Hair follicular keratinocyte (primary cell): Measurements from ENCODE around the gene LAMC3. TPM values are rescaled to one million over a fixed set of nuclear protein-coding genes. Genes with fewer than 3 reads are reported as not detected.

Experiments used
- total RNA-seq: library from RNA; depleted of rRNA; stranded (reverse); fragments of >200 nt; gene quantifications from 2 replicates; pipeline ENCODE4 v1.2.3, GENCODE V29; 2015

LAMC3 gene
- 0.08 and 1.8 TPM in 2 replicates for total RNA-seq

DNA sequence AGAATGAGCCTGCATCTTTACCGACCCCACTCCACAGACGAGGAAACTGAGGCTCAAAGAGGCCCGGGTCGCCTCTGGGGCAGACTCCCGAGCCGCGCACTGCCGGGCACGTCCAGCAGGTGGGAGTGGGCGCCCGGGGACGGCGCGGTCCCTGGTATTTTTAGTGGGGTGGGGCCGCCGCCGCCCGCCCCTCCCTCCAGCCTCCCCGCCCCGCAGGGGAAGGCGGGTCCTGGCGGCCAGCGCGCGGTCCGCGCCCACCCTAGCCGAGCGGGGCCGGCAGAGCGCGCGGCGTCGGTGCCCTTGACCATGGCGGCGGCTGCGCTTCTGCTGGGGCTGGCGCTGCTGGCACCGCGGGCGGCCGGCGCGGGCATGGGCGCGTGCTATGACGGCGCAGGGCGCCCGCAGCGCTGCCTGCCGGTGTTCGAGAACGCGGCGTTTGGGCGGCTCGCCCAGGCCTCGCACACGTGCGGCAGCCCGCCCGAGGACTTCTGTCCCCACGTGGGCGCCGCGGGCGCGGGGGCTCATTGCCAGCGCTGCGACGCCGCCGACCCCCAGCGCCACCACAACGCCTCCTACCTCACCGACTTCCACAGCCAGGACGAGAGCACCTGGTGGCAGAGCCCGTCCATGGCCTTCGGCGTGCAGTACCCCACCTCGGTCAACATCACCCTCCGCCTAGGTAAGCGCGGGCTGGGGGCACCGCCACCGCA lies at the start of gene LAMC3:
TSS of gene LAMC3 (plus strand) at position 266 of the 710 bp plus-strand sequence. CDS start at position 307, 41 bp downstream.

GRCh38 chr9:131096269-131097125 lies 87.5 kb downstream of the LAMC3 start, which contains the start of gene AIF1L:
TSS of gene AIF1L (plus strand) at chr9:131096531. CDS start at chr9:131096630, 99 bp downstream.

DNA sequence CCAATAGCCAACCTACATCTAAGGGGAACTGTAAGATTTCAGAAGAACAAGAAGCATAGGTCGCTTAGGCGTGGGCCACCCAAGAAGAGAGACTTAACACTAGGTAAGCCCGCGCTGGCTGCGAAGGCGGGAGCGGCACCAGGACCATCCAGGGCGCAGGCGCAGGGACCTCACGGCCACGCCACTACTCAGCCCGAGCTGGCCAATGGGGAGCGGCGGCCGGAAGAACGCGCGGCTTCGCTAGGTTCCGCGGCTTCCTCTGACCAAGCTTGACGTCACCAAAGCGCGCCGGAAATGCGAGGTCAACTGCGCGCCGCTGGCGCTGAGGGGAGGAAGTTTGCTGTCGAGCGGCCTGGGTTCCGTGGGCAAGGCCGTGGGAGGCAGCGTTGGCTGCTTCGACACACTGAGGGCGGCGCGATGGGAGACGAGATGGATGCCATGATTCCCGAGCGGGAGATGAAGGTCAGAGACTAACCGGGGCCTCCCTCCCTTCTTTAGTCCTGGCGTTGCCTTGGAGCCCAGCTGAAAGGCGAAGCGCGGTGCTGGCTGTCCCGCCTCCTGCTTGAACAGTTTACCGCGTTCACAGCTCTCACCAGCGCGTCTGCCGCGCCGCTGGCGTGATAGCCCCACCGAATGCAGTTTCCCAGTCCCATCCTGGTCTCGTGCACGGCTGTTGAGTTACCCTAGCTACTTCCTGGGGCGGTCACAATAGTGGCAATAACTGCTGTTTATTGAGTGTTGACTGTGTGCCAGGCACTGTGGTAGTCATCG lies 116.5 kb downstream of the LAMC3 start, which contains the start of gene NUP214:
TSS of gene NUP214 (plus strand) at position 299 of the 771 bp plus-strand sequence. CDS start at position 418, 119 bp downstream.

Other genes with a start within 250 kb of the LAMC3 start
- gene ABL1, start 173.9 kb upstream of the LAMC3 start, total RNA-seq = 28.3 and 28.6 TPM in 2 replicates
- not detected in 2 replicates for gene QRFP, start 112.4 kb upstream of the LAMC3 start, total RNA-seq
- gene FIBCD1, start 69.9 kb upstream of the LAMC3 start, total RNA-seq = 0.08 and 1.1 TPM in 2 replicates
- gene AIF1L, start 87.4 kb downstream of the LAMC3 start, total RNA-seq = 0.55 and 1.9 TPM in 2 replicates
- 15.3 and 26.9 TPM in 2 replicates for gene NUP214, start 116.4 kb downstream of the LAMC3 start, total RNA-seq